GM04504 (cell line): ENCODE results near the gene MRPS9.

ENCODE experiments used
- DNase-seq: peaks from one replicate; pipeline ENCODE4 v3.0.0-alpha.2; 2012; ENCODE audit warnings: low read depth

MRPS9 gene

DNA sequence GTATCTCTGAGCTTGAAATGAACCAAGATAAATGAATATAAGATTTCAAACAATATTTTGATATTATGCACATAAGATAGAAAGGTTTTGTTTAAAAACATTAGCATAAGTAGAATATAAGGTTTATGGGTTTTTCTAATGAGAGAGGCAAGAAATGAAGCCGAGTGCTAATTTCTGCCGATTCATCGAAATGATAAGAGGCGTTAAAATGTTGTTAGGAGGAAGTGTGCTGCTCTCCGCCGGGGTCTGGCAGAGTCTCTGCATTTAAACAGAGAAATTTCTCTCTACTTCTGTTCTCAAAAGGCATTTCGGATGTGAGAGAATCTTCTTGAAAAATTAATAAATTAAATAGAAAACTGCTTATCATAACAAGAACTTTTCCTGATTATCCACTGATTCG, 83.6 kb downstream of the MRPS9 start:
- no peak for DNase-seq

DNA sequence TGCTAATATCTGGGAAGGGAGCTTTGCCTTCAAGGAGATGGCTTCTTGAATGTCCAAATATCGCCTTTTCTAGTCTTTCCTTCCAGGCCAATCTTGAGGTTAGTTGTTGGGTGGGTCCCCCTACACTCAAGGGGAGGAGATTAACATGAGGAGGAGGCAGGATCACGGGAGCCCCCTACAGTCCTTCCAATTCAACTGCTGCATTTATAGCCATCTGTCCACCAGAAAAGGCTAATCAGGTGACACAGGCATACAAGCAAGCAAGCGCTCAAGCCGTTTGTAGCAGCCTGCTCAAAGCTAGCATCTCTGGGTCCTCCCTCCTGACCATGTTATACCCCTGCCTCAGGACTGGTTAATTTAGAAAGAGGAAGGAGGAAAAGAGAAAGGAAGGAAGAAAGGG, 87.6 kb downstream of the MRPS9 start:
- DNase-seq, result no peak

DNA sequence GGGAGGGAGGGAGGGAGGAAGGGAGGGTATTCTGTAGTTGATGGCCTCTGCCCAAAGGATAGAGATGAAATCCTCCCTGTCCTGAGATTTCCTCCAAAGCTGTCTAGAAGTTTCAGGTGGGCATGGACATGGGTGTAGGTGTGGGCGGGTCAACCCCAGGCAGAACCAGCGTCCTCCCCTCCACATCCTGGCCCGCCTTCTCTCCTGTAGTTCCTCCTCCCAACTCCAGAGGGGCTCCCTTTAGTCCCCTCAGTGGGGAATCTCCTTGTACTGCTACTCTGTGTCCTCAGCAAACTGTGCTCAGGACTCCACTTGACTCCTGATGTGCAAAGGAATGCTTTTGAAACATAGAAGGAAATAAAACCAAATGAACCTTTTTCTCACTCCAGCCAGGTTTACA, 88.1 kb downstream of the MRPS9 start:
- DNase-seq, result no peak

DNA sequence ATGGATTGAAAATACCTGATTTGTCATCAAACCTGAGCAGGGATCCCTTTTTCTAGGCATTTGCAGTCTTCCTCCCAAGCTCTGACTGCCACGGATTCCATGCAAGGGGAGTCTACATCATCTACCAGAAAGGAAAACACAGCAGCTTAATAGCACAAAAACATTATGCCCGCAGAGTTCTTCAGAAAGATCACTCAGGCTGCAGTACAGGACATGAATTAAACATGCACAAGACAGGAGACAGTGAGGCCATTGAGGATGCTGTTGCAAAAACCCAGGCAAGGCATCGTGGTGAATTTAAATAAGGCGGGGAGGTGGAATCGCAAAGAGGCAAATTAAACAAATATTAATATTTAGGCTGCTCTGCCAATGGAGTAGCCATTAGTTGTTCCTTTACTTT, 88.5 kb downstream of the MRPS9 start:
- no peak for DNase-seq

DNA sequence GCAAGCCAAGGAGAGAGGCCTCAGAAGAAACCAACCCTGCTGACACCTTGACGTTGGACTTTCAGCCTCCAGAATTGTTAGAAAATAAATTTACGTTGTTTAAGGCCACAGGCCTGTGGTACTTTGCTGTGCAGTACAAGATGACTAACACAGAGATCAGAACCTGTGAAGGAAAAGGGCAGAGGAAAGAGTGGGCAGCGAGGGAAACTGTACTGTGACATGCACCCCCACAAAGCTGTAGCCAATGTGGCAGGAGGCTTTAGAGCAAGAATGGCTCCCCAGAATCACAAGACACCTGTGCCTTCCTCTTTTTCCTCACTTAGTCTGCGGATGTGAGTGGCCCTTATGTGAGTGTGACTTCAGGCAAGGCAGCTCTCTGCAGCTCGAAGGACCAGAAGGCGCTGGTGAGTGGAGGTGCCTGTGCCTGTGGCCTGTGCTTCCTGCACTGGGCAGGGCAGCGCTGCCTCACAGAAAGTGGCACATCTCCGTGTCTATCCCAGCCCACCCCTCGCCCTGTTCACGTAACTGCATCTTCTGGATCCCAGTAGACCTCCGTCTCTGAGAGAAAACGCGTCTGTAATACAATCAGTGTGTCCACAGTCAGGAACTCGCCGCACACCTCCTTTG, 89.5 kb downstream of the MRPS9 start:
- DNase-seq, result no peak

DNA sequence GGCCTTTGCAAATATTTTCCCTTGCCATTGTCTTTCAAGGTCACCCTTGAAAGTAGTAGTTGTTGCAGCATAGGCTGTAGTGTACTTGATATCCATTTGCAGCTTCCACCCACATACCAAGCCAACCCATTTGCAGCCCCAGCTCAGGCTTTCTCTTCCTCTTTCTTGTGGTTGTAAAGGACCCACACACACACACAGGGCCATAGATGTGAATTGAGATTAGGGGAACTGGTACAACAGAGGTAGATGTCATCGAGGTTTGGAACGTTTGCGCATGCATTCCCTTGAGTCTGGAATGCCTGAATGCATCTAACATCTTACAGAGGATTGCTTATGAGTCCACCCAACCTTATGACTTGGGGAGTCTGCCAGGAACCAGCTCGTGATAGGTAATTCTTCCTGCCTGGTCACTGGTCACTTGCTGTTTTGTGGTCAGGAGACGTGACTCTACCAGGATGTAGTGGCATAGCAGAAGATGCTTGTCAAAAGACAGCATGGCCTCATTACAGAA, 91.9 kb downstream of the MRPS9 start:
- DNase-seq, result no peak

DNA sequence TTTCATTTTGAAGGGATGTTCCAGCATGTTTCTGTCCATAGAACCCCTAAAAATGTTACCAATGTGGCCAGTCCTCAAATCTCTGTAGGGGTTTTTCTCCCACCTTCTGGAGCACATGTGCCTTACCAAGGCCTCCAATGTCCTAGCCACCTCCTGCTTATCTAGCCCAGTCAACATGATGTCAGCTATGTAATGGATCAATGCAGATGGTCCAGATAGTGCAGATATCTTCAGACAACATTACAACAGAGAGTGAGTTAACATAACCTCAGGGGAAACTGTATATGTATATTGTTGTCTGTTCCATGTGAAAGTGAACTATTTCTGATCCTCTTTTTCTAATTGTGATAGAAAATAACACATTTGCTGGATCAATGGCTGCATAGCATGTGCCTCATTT, 92.7 kb downstream of the MRPS9 start:
- DNase-seq, result no peak

DNA sequence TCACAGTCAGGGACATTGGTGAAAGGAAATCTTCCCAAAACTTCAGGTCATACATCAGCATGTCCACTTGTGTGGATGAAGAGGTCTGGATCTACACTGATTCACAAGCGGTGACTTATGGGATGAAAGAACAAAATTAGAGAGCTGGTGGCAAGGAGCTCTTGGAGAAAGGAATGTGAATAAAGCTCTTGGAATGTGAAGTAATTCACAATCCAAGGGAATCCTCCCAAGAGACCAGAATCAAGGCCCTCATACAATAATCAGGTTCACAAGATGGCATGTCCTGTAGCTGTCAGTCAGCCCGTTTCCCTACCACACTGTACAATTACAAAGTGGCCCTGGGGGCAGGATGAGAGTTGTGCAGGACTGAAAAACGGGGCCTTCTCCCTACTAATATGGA, 96.2 kb downstream of the MRPS9 start:
- DNase-seq, result no peak

DNA sequence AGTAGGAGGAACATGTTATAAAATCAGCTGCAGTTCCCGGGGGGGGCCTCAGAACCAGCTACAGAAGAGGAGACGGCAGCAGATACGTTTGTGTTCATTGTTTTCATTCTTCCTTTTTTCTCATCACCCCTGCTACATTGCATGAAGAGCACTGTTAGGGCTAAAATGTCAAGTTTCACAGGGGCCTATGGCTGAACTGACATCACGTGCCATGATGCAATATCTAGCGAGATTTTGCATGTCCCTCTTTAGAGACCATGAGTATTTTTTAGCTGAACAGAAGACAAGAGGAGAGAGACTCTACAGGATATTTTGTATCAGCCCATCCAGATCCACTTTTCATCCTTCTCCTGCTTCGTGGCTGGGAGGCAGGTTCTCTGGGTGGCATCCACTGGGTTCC, 97.6 kb downstream of the MRPS9 start:
- no peak for DNase-seq

DNA sequence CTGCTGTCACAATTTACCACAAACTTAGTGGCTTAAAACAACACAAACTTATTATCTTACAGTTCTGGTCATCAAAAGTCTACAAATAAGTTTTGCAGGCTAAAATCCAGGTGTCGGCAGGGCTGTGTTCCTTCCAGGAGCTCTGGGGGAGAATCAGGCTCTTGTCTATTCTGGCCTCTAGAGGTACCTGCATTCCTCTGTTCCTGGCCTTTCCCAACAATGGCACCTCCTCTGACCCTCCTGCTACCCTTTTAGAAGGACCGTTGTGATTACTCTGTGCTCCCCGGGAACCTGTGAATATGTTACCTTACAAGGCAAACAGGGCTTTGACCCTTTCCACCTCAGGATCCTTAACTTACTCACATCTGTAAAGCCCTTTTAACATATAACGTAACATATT, 98.5 kb downstream of the MRPS9 start:
- DNase-seq, result no peak

DNA sequence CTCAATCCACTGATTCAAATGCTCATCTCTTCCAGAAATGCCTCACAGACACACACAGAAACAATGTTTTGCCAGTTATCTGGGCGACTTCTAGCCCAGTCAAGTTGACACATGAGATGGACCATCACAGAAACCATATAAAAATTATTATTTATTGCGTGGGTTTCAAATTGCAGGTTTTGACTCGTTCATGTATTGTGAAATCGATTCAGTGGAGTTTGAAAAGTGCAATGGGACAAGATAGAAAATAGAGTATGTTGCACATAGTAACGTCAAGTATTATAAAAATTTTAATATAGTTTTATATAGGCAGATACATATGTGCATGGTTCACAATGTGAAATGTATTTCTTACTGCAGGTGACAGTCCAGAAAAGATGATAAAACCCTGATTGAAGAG, 100.8 kb downstream of the MRPS9 start:
- no peak for DNase-seq

DNA sequence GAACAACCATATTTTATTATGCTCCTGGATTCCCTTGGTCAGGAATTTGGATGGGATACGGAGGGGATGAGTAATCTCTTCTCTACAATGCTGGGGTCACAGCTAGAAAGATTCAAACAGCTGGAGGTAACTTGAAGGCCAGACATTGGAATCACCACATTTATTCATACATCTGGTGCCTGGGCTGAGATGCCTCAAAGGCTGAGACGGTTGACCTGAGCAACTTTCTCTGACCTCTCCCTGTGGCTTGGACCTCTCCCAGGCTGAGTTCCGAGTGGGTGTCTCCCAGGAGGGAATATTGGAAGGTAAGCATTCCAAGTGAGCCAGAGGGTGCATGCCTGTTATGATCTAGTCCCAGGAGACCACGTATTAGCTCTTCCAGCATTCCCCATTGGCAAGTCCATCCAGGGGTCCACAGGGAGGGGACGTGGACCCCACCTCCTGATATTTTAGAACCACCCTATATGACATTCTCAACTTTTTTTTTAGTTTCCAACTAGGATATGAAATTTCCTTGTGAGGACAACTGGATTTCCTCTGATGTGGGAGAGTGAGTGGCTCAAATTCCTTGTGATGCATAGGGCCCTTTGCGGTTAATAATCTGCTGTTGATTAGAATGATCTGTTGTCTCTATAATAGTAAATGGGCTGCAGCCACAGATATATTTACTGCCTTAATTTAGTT, 101.8 kb downstream of the MRPS9 start:
- DNase-seq, result no peak

DNA sequence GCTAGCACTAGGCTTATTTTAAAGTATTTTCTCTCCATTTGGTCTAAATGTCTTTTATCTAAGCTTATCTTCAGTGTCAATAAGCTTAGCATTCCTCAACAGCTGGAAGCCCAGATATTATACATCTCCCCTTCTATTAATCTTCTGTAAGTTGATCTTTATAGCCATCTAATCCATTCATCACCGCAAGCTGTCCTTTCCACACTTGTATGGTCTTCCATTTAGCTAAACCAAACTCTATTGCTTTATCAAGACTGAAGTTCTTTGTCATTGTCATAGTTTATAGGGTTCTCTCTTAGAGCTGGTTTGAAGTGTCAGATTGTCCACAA, 102.3 kb downstream of the MRPS9 start:
- no peak for DNase-seq

DNA sequence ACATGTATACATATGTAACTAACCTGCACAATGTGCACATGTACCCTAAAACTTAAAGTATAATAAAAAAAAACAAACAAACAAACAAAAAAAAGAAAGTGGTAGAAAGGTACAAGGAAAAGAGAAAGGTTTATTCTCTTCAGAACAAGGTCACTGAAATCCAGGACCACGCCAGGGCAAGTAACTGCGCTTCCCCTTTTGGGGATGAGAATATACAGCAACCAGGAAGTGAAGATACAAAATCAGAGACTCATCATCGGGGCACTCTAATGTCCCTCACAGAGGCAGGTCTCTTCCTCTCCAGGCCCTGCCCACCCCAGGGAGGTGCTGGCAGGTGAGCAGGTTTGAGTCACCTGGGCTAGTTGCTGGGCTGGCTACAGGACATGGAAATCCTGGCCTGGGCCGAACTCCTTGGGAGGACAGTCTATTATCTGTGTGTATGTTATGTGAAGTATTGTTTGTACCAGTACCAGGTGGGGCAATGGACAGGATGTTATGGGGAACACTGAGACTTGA, 103.3 kb downstream of the MRPS9 start:
- no peak for DNase-seq

DNA sequence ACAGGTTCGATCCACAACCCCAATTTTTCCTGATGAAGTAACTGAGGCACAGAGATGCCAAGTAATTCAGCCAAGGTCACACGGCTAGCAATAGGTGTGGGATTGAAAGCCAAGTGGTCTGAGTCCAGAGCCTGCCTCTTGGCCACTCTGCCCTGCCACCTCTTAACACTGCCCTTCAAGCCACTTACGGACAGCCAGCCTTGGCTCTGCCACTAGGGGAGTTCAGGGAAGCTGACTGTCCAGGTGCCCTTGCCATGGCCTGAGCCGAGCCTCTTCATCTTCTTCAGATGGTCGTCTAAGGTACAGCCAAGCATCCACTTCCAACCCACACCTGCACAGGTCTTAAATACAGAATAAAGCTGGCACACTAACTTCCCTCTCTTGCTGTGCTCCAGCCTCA, 104.4 kb downstream of the MRPS9 start:
- DNase-seq, result no peak

DNA sequence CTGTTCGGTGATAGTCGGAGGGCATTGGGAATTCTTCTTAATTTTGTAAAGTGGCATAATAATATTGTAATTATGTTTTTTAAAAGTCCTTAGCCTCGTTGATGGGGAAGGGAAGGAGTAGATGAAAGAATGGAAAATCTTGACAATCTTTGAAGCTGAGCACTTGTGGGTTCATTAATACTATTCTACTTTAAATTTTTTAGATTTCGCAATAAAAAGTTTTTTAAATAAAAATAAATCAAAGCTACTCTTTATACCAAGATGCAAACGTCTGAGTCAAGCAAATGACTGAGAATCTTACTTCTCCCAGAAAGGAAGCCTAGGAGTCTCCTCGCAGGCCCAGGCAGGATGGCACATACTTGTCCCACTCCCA, 105.2 kb downstream of the MRPS9 start:
- no peak for DNase-seq

DNA sequence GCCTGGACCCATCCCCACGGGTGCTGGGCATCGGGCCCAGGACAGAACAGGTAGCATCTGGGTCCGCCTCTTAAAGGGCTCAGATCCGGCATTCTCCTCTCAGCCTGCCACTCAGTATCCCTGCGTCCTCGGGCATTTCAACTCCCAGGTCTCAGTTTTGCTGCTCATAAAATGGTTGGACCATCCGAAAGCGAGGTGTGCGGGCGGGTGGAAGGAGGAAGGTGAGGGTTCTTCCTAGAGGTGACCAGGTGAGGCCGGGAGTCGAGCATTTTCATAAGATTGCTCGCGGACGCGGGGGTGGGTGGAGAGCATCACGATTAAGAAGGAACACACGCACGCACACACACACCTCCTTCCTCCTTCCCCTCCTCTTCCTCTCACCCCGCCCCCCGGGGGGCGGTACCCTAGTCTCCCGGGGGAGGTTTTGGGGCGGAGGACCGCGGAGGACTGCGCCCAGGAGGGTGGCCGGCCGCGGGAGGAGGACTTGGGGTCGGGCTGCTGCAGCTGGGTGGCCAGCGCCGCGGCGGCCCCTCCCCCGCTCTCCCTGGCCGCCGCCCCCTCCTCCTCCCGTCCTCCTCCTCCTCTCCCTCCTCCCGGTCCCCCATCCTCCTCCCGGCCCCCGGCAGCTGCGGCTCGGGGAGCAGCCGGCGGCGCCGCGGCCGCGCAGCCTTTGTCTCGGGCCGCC, 105.7 kb downstream of the MRPS9 start:
- DNase-seq, result no peak

DNA sequence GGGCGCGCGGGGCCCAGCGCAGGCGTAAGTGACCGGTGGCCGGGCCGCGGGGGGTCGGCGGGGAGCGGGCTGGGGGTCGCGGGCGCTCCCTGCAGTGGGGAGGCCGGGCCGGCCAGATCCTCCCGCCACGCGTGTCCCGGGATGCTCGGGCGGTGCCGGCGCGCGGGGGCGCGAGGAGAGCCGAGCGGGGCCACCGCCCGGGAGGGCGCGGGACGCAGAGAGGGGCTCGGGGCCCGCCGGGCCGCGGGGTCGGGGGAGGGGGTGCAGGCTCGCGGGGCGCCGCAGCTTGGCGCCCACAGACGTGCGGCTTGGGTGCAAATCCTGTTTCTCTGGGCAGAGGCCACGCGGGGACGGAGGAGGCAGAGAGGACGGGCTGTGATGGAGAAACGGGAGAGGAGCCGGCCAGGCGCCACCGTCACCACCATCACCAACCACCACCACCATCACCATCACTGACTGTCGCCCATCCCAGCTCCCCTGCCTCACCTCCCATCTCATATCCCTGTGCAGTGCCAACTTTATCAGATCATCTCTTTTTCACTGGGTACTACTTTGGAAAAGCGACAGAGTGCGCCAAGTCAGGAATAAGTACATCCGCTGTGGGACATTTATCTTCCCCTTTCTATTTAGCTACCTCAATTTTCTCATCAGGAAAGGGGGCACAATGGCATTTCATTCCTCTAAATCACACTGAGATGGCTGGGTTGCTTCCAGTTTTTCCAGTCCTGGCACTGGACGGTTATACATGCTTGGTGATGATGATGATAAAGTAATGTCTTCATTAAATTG, 106.5 kb downstream of the MRPS9 start:
- no peak for DNase-seq

DNA sequence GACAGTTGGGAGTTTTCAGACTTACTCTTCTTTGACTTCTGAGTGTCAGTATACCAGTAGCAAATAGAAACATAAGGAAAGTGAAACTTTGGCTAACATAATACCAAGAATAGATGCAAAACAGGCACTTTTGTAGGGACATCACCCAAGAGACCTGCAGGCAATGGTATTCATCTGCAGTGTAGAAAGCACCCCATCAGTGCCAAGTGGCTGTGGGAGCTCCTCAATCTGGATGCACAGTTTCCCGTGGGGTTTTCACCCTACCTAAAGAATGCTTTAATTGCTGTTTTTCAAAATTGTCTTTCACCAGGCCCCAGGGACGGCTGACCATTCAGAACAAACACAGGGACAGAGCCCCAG, 107.1 kb downstream of the MRPS9 start:
- DNase-seq, result no peak

DNA sequence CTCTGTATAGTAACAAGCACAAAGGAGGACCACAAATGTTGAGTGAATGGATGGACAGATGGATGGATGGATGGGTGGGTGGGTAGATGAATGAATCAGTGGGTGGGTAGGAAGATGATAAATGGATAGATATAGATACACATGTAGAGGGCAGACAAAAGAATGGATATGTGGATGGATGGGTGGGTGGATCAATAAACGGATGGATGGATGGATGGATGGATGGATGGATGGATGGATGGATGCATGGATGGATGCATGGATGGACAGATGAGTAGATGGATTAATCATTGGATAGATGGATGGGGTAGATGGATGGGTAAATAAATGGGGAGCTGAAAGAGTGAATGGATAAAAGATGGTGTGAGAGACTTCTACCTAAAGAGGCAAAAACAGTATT, 111.4 kb downstream of the MRPS9 start:
- no peak for DNase-seq
